ENCODE results near the gene ABCF3.
A peak's percentile ranks its signal among the peaks of the same experiment; 100 is the strongest.

ABCF3 gene

DNA sequence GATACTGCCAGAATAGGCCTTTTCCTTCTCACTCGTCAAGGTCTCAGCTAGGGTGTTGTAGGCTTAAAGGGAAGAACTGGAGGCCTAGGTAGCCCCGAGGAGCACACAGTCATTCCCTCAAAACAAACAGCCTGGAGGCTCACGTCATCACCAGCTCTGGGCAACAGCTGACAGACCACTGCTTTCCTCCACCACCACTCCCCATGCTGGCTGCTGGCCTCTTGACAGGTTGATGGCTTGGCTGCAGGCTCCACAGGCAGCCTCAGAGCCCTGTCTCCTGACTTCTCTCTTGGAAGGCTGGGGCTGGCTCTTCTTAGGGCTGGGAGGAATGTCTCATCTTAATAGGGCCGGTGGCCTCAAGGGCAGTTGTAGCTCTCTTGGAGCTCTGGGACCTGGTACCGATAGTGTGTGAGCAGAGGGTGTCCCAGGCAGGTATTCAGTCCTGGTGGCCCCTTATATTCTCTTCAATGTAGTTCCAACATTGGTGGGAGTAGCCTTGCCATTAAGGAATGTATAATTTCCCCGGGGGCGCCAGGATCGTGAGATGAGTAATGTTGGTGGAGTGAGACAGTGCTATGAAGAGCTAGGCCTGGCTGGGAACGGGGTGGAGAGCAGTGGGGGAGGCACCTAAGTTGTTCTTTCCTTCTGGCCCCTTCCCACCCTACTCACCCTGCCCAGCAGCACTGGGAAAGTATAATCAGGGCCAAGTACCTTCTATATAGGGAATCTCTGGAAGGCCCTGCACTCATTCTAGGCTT lies 17.5 kb upstream of the ABCF3 start:
- no peak for DNase-seq

DNA sequence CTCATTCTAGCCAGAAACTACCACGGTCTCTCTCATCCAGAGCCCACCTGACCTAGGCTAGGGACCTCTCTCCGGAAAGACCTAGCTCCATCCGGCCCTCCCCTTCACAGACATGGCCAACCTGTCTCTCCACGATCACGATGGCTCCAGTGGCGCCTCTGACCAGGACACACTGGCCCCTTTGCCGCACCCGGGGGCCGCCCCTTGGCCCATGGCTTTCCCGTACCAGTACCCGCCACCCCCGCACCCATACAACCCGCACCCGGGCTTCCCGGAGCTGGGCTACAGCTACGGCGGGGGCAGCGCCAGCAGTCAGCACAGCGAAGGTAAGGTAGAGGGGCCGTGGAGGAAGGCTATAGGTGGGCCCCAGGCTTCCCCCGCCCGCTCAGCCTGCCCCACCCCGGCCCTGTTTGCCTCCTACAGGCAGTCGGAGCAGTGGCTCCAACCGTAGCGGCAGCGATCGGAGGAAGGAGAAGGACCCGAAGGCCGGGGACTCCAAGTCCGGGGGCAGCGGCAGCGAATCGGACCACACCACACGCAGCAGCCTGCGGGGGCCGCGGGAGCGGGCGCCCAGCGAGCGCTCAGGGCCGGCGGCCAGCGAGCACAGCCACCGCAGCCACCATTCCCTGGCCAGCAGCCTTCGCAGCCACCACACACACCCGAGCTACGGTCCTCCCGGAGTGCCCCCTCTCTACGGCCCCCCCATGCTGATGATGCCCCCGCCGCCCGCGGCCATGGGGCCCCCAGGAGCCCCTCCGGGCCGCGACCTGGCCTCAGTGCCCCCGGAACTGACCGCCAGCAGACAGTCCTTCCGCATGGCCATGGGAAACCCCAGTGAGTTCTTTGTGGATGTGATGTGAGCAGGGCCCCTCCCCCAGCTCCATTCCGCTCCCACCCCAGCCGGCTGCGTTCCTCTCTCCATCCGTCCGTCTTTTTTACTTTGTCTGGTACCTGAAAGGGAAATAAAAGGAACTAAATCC lies 15.8 kb upstream of the ABCF3 start:
- DNase-seq: no peak

DNA sequence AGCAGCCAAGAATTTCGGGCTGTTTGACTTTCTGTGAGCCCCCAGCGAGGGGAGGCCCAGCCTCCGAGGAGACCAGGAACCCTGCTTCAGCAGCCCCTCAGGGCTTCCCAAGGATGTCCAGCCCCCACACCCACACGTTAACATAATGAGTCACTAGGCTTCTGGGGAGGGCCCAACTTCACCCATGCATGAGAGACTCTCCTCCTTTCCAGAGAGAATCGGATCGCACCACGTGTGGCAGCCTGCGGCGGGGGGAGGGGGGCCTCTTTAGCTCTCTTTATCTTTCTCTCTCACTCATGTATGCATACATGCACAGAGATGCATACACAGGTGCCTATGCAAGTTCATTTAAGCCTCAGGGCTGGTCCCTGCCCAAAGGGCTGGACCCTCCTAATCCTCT lies 14.4 kb upstream of the ABCF3 start:
- DNase-seq: no peak

DNA sequence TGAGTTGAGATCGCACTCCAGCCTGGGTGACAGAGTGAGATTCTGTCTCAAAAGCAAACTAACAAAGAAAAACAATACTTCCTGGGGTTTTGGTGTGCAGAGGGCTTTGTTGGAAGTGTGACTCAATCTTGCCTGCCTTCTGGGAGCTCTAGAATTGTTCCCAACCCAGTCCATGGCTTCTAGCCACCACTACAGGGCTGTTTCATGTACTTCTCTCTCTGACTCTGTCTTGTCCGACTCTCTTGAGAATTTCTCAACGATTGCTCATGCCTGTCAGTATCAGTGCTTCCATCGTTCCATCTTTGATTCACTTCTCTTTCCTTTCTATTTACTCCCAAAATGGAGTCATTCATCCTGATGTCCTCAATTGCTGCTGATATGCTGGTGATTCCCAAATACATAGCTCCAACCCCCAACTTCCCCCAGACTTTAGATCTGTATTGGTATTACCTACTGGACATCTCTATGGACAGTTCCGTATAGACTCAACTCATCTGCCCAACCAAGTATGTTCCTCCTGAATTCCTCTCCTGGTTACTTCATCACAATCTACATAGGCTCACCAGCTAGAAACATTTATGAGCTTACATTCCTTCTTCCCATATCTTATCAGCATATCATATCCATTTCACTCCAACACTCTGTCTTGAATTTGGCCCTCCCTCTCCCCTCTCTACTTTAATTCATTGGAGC lies 13.2 kb upstream of the ABCF3 start:
- DNase-seq: no peak

DNA sequence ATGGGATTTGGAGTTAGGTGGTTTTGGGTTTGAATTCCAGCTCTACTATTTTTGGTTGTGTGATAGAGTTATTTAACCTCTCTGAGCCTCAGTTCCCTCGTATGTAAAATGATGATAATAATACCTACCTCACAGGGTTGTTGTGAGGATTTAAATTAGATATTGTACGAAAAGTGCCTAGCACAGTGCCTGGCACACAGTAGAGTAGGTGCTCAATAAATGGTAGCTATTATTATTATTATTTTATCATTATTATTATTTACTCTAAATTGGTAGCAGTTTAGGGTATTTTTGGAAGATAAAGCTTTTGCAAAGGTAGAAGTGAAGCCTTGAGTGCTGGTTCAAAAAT lies 12.7 kb upstream of the ABCF3 start:
- no peak for DNase-seq

DNA sequence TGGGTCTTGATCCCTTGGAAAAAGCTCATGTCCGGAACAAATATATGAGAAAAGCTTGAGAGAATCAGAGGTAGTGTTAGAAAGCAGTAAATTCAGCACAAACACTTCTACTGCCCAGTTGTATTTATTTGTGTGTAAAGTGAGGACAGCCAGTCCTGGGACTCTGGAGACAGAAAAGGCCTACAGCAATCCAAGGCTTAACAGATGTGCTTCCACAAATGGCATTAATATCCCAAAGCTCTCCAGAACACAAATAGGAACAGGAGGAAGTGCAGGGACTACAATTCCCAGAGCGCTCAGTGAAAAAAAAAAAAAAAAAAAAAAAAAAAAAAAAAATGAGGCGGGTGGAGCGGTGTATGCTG lies 11.7 kb upstream of the ABCF3 start:
- no peak for DNase-seq

DNA sequence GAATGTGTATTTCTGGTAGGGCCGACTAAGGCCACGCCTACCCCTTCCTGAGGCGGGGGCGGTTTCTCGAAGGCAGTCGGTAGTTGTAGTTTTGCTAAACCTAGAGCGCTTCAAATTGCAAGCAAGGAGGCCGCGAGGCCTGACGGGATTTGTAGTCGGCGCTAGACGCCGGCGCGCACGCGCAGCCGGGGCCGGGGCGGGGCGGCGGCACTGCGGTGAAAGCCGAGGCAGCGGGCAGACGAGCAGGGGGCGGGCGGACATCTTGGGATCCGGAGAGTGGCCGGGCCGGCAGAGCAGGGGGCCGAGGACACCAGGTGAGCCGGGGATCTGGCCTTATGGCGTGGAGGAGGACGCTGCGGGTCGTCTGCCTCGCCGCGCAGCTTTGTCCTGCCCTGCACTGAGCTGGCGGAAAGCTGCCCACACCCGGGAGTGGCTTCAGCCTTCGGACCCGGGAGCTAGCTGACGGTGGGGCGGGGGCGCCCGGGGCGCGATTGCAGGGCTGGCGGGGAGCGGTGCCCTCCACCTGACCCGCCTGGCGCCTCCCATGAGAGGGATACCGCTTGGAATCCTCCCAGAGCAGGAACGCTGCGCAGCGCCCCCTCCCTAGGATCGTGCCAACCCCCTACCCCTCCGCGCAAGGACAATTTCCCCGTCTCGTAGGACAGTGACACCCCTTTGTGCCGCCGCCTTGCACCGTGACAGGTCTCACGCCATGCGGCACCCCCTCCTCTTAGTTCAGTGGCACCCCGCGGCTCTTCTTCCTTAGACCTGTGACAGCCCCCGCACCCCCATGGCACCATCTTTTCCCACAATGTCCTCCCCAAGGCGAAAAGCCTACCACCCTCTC lies 11.1 kb upstream of the ABCF3 start, which contains the start of gene AP2M1:
AP2M1 (plus strand) TSS at position 210 of the 847 bp plus-strand sequence. CDS start 2,139 bp downstream, outside the sequence.
- peak; percentile 99 for DNase-seq

DNA sequence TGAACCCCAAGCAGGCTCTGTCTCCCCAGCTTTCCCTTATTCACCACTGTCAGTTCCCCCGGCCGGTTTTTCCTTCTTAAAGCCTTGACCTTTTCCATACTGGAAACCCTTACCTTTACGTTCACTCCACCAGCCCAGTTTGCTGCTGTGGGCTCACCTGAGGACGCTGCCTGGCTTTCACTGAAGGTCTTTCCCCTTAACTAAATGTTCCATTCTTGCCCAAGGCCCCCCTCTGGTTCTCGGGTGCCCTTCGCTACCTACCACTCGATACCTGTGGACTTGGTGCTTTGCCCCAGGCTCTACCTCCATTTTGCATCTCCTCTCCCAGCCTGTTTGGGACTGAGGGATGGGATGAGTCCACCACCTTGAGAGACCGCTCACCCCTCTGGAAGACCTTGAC lies 10.5 kb upstream of the ABCF3 start:
- no peak for DNase-seq

DNA sequence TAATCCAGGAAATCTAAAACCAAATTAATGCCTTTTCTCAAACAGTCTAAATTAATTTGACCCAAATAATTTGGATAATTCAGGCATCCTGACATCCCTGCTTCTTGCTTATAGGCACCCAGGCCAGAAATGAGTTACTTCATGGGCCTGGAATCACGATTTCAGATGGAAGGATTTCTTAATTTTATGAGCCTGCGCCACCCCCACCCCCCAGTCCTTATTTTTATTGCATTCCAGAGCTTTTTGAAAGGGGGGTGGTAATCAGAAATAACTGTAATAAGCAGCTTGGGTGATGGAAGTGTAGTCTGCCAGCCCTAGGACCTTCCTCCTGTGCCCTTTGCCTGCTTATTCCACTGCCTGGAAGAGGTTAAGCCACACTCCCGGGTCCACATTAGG lies 10.0 kb upstream of the ABCF3 start:
- DNase-seq: no peak

DNA sequence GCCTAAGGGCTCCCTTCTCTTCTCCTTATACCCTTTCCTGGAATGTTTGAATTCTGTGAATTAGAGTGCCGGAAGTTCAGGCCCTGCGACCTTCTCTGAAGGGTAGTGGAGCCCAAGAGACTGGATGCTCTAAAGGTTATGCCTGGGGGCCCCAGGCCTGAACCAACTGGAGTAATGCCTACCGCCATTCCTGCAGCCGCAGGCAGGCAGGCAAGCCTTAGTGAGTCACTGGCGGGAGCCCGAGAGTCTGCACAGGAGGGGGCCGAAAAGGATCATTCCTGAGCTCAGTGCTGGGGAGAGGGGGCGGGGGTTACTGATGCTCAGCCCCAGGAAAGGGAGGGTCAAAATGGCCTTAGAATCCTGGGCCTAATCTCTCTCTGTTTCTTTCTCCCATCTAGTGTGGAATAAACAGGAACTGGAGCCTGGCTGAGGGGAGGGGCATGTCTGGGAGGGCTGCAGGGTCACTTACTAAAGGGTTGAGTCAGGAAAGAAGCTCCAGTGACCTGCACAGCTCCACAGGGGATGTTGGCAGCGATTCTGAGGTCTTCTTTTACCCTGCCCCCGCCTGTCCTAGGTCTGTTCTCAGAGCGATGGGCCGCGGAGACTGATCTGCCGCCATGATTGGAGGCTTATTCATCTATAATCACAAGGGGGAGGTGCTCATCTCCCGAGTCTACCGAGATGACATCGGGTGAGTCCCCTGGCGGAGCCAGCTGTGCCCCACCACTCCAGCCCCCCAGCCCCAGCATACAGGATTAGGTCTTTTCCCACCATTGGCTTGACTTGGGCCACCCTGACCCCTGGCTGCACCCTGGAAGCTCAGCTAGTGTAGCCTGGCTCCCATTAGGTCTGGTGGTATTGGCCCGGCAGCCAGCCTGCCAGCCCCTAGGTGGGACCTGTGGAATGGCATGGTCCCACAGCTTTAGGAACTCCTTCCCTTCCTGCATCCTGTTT lies 9.3 kb upstream of the ABCF3 start:
- peak in 1 of 2 donors; percentile 18 for DNase-seq

DNA sequence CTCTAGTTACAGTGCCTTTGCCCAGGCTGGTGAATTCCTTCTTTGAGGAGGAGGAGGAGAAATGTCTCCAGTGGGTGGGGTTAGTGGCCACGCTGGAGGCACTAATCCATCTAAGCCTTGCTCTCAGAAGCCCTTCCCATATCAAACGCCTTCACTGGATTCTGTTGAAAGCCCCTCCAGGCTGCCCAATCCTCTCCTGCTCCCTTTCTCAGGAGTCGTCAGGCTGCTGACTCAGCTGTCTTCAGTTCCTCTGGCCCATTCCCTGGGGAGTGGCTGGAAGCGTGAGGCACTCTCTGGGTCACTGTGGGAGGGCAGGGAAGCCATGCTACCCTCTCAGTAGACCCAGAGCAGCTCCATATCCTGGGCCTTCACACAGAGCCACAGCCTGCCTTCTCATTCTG lies 8.7 kb upstream of the ABCF3 start:
- no peak for DNase-seq

DNA sequence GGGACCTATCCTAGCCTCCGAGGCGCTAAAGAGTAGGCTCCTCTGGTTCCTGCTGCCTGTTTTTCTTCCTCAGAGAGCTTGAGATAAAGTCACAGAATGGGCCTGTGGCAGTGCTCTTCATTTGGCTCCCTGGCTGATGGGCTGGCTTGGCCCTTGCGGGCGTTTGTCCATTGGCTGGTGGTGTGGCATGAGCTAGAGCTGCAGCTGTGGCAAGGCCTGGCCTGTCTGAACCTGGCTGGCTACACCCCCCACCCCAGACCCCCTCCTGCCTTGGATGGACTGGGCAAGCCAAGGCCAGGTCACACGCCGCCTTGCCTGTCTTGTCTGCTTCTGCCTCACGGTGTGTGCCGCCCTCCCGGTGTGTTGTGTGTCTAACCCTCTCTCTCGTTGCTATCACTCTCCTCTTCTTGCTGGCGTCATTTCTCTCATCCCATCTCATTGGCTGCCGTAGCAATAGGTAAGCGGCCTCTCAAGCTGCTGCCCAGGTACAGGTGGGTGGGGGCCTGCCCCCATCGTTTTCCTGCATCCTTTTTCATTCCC lies 8.2 kb upstream of the ABCF3 start:
- no peak for DNase-seq

DNA sequence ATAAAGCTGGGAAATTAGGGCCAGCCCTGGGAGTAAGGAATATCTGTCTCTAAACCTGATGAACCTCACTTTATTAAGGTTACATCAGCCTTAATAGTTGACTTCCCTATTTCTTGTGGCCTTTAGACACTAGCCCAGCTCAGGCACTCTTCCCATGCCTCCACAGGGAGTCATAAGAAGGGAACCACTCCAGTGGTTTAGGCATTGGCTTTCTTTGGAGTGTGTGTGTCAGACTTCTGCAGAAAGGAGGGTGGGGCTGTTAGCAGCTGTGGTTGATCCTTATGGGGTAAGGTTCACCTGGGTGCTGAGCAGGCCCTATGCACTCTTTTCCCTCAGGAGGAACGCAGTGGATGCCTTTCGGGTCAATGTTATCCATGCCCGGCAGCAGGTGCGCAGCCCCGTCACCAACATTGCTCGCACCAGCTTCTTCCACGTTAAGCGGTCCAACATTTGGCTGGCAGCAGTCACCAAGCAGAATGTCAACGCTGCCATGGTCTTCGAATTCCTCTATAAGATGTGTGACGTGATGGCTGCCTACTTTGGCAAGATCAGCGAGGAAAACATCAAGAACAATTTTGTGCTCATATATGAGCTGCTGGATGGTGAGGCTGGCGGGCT lies 7.4 kb upstream of the ABCF3 start:
- no peak for DNase-seq

DNA sequence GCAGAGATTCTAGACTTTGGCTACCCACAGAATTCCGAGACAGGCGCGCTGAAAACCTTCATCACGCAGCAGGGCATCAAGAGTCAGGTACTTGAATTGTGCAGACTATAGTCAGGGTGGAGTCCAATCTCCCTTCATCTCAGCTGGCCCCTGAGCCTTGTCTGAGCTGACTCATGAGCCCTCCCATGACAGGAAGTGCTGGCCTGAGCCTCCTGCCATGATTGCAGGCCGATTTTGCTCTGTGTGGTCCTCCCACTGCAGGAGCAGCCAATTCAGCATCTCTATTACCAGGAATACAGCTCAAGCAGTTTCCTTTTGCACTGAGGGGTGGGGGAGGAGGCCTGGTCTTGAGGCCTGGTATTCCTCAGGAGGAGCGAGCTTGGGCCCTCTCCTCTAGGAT lies 5.8 kb upstream of the ABCF3 start:
- DNase-seq: no peak

DNA sequence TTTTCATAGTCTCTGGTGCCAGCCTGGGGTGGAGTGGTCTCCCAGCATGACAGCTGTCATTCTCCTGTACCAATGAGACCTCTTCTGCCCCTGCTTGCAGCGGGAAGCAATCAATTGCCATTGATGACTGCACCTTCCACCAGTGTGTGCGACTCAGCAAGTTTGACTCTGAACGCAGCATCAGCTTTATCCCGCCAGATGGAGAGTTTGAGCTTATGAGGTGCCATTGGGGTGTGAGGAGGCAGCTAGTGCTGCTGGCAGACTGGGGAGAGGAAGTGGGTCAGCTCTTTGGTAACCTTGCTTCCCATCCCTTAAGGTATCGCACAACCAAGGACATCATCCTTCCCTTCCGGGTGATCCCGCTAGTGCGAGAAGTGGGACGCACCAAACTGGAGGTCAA lies 4.4 kb upstream of the ABCF3 start:
- DNase-seq: no peak

DNA sequence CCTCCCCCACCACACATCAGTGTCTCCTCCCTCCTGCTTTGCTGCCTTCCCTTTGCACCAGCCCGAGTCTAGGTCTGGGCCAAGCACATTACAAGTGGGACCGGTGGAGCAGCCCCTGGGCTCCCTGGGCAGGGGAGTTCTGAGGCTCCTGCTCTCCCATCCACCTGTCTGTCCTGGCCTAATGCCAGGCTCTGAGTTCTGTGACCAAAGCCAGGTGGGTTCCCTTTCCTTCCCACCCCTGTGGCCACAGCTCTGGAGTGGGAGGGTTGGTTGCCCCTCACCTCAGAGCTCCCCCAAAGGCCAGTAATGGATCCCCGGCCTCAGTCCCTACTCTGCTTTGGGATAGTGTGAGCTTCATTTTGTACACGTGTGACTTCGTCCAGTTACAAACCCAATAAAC lies 2.3 kb upstream of the ABCF3 start:
- no peak for DNase-seq

DNA sequence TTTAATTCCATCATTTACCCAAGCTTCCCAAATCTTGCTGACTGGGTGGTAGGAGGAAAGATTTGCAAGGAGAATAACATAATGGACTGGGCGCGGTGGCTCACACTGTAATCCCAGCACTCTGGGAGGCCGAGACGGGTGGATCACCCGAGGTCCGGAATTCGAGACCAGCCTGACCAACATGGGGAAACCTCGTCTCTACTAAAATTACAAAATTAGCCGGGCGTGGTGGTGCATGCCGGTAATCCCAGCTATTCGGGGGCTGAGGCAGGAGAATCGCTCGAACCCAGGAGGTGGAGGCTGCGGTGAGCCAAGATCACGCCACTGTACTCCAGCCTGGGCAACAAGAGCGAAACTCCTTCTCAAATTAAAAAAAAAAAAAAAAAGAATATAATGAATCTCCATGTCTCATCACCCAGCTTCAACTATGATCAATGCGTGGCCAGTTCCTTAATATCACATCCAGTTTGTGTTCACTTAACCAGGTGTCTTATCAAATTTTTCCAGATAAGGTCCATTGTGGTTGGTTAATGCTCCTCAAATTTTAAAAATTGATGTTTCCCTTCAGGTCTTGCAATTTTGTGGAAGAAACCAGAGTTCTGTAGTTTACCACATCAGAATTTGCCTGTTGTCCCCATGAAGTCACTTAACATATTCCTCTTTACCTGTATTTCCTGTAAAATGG lies 1.3 kb upstream of the ABCF3 start:
- no peak for DNase-seq

DNA sequence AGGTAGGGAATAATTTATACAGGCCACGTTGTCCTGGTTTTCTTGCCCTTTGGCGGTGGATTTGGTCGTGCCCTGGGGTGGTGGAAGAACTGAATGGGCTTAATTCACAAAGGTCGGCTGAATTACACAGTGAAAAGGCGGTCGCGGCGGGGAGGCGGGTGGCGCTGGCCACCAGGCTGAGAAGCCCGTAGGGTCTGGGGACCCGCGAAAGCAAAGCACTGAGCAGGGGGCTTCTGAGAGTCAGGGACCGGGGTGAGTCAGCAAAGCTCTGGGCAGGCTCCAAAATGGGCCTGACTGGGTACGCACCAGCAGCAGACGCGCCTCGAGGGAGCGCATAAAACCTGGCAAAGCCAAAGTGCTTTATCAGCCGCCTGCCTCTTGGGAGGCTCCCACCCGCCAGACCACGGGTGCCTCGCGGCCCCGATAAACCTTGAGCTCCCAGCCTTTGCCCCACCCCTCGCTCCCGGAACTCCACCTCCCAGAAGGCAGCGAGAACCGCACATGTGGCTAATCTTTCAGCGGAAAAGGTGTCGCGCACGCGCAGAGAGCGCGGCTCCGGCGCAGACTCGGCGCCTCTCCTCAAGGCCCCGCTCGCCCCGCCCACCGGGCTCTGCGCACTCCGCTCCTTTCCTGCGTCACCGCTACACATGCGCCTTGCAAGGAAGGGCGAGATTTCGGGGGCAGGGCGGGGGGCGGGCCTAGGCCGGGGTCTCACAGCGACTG lies 377 bp upstream of the ABCF3 start:
- peak; percentile 99 to 100 for DNase-seq

DNA sequence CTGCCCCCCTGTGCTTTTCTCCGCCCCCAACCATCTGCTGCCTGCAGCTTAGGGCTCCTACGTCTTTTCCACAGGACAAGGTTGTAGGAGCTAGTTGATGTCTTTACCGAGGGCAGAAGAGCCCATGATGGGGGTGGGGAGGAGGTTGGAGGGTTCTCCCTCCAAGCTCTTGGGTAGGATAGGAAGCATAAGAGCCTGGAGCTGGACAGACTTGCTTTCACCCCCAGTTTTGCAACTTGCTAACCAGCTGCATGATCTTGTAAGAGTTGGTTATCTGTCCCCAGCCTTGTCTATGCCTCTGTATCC lies 856 bp downstream of the ABCF3 start:
- DNase-seq: no peak

DNA sequence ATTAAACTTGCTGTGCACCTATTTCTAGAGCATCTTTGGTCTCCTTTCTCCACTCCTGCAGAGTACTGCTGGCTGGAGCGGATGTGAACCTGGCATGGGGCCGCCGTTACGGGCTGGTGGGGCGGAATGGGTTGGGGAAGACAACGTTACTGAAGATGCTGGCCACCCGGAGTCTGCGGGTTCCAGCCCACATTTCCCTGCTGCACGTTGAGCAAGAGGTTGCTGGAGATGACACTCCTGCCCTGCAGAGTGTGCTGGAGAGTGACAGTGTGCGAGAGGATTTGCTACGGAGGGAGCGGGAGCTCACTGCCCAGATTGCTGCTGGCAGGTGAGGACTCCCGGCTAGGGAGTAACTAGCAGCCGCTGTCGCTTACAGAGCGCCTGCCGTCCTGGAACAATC lies 2.1 kb downstream of the ABCF3 start:
- no peak for DNase-seq

Measured in CD4-positive, alpha-beta T cell treated with Interleukin-1 beta for 1 hour (primary cell).